ENCODE measurements around the gene PNMA1.

Gene PNMA1

DNA sequence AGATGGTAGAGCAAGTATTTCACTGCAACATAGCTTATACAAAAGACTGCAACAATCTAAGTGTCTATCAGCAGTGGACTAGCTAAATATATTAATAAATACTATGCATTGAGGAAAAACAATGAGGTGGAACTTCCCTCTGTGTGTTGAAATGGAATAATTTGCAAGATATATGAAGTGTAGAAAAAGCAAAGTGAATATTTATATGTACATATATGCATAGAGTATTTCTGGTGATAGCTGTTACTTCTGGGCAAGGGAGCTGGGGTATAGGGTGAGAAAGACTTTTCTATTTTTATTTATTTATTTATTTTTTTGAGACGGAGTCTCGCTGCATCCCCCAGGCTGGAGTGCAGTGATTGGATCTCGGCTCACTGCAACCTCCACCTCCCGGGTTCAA lies 35.5 kb downstream of the PNMA1 start:
- no peak for FAIRE-seq
- no peak for DNase-seq (ENCODE audit: insufficient read length, low spot score)

DNA sequence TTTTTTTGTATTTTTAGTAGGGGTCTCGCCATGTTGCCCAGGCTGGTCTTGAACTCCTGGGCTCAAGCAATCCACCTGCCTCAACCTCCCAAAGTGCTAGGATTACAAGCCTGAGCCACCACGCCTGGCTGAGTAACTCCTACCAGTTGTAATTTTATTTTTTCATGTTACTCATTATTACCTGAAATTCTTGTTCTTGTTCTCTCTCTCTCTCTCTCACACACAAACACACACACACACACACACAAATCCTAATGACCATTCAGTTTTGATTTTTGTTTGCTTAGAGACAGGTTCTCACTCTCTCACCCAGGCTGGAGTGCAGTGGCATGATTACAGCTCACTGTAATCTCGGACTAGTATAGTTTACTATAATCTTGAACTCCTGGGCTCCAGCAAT lies 39.2 kb downstream of the PNMA1 start:
- no peak for DNase-seq (ENCODE audit: insufficient read length, low spot score)
- FAIRE-seq: no peak

DNA sequence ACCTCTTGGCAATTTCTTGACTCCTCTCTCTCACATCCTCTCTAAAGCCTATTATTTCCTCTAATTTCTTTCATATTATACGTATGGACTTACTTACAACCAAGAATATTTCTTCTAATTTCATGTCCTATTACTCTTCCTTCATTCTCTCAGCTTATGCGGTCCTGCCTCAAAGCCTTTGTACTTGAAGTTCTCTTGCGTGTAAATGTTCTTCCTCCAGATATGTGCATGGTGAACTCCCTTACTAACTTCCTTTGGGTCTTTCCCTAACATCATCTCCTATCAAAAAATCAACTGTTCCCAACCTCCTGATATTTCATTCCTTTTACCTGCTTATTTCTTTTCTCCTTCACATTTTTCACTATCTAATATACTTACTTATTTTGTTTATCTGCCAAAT lies 46.3 kb downstream of the PNMA1 start:
- FAIRE-seq: no peak
- no peak for DNase-seq (ENCODE audit: insufficient read length, low spot score)

DNA sequence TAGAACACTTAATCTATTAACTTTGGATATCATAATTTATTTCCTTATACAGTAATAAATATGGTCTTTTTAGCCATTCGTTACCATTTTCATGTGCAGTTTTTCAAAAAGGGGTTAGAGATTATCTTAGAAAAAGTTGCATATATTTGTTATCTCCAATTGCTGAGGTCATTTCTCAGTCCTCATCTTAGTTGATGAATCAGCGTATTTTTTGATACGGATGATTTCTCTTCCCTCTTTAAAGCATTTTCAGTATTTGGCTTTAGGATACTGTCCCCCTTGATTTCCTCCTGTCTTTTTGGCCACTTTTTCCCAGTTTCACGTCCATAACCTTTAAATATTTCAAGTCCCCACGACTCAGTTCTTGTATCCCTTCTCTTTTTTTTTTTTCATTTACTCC lies 47.6 kb downstream of the PNMA1 start:
- no peak for DNase-seq (ENCODE audit: insufficient read length, low spot score)
- no peak for FAIRE-seq

DNA sequence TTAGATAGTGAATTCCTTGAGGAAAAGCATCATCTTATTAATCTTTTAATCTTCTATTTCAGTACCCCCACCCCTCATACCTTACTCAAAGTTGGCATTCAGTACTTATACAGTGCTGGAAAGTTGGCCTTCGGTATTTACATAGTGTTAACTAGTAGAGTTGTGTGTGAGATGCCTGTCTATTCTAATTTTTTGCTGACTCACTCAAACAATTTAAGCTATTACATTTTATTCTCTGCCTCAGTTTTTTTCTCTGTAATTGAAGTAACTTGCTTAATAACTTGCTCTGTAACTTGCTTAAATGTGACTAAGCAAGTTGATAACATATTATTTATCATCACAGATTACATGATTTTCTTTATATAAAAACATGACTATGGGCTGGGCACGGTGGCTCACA lies 49.1 kb downstream of the PNMA1 start:
- no peak for DNase-seq (ENCODE audit: insufficient read length, low spot score)
- FAIRE-seq: no peak

DNA sequence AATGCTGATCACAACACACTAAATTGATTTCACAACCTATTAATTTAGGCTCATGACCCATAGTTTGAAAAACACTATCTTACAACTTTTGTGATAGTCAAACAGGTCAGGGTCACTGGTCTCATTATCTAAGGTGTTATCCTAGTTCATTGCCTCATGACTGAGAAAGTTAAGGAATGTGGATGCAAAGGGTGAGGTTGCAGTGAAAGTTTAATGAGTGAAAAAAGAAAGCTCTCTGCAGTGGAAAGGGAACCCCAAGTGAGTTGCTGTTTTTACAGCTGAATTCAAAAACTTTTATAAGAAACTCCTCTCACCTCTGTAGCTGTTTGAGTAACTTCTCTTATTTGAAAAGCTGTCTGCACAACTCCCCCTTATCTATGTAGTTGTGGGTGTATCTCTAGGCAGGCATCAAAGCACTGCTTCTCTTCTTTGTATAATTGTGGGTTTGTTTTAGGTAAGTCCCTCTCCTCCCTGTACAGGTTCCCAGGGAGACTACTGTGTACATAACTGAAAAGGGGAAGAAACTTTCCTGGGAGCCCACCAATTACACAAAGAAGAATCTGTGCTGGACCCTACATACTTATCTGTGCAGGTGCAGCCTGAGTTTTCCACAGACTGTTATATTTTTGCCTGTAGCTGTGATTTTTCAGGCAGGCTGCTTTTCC lies 50.5 kb downstream of the PNMA1 start:
- no peak for FAIRE-seq

DNA sequence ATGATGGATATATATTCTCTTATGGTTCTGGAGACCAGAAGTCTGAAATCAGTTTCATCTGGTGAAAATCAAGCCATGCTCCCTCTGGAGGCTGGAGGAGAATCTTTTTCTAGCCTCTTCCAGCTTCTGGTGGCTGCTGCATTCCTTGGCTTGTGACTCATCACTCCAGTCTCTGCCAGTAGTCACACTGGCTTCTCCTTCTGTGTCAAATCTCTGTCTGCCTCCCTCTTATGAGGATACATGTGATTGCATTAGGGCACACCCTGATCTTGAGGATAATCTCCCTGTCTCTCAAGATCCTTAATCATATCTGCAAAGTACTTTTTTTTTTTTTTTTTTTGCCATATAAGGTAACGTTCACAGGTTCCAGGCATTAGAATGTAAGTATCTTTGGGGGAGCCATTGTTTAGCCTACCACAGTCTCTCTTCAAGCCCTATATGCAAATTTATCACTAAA lies 51.7 kb downstream of the PNMA1 start:
- DNase-seq (ENCODE audit: insufficient read length, low spot score): no peak
- FAIRE-seq: no peak

More for the DNA sequence above, 50.5 kb downstream of the PNMA1 start:
- DNase-seq (ENCODE audit: insufficient read length, low spot score): no peak

DNA sequence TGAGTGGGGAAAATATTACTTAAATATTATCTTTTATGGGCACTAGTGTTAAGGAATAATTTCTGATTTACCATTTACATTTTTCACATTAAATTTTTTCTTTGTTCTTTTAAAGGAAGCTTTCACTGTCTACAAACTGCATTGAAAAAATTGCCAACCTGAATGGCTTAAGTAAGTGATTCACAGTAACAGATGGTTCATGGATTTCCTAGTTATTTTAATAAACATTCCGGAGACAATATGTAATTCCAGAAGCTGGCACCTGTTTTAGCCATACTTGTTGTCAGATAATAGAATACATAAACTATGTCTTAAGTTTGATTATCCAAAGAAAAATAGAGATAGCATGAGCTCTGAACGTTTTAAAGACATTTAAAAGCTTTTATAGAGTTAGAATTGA lies 52.3 kb downstream of the PNMA1 start:
- no peak for DNase-seq (ENCODE audit: insufficient read length, low spot score)
- FAIRE-seq: no peak
